GM18511 (cell line): ENCODE results near the gene FBXO28.

Experiments used
- ATAC-seq: cut with Tn5 transposase; IDR thresholded peaks from one replicate; pipeline ENCODE4 v1.9.1; 2021; ENCODE audit warnings: mild to moderate bottlenecking, moderate library complexity; ENCODE audit not compliant: unreplicated experiment

FBXO28 gene

GRCh38 chr1:224149709-224150108 lies 35.8 kb downstream of the FBXO28 start:
- no peak for ATAC-seq

GRCh38 chr1:224151117-224151516 lies 37.2 kb downstream of the FBXO28 start:
- ATAC-seq: no peak

GRCh38 chr1:224157316-224157715 lies 43.4 kb downstream of the FBXO28 start:
- no peak for ATAC-seq

GRCh38 chr1:224159541-224159940 lies 45.6 kb downstream of the FBXO28 start:
- no peak for ATAC-seq

- no peak for ATAC-seq
These were observed 46.3 kb downstream of the FBXO28 start for GRCh38 chr1:224160171-224160682.

- no peak for ATAC-seq
These were observed 48.9 kb downstream of the FBXO28 start for GRCh38 chr1:224162768-224163167.

GRCh38 chr1:224163311-224163710 lies 49.4 kb downstream of the FBXO28 start:
- no peak for ATAC-seq

- peak; percentile 94 for ATAC-seq
These were observed 55.0 kb downstream of the FBXO28 start for GRCh38 chr1:224168859-224169380.

- ATAC-seq: no peak
These were observed 55.9 kb downstream of the FBXO28 start for GRCh38 chr1:224169718-224170270.

GRCh38 chr1:224170343-224170742 lies 56.4 kb downstream of the FBXO28 start:
- ATAC-seq: no peak

- ATAC-seq: no peak
These were observed 57.0 kb downstream of the FBXO28 start for GRCh38 chr1:224170748-224171478.

GRCh38 chr1:224172229-224172628 lies 58.3 kb downstream of the FBXO28 start:
- no peak for ATAC-seq

- ATAC-seq: no peak
These were observed 59.6 kb downstream of the FBXO28 start for GRCh38 chr1:224173523-224173922.

GRCh38 chr1:224175617-224176016 lies 61.7 kb downstream of the FBXO28 start:
- ATAC-seq: no peak

GRCh38 chr1:224177356-224177999 lies 63.6 kb downstream of the FBXO28 start:
- no peak for ATAC-seq

- no peak for ATAC-seq
These were observed 65.0 kb downstream of the FBXO28 start for GRCh38 chr1:224178894-224179293.

GRCh38 chr1:224180783-224181452 lies 67.0 kb downstream of the FBXO28 start:
- no peak for ATAC-seq

- no peak for ATAC-seq
These were observed 67.5 kb downstream of the FBXO28 start for GRCh38 chr1:224181453-224181810.

- peak; percentile 56 for ATAC-seq
These were observed 68.3 kb downstream of the FBXO28 start for GRCh38 chr1:224182057-224182865.

- peak; percentile 73 for ATAC-seq
These were observed 69.1 kb downstream of the FBXO28 start, which contains the start of gene DEGS1 for GRCh38 chr1:224182866-224183590. DEGS1 (plus strand) TSS chr1:224183240; CDS start chr1:224183337, 97 bp downstream.
